K562 (cell line): ENCODE measurements around the gene HSD11B1. TPM values are rescaled to one million over a fixed set of nuclear protein-coding genes. Genes with fewer than 3 reads are reported as not detected.

ENCODE experiments used
- ARID3A ChIP-seq: IDR thresholded peaks from 2 replicates; pipeline ENCODE4 v1.6.1; 2012; ENCODE audit warnings: low read depth, low read length, improper control_type of control experiment, borderline replicate concordance
- ATF2 ChIP-seq: sonication (generic); formaldehyde crosslinking; IDR thresholded peaks from 2 replicates; pipeline ENCODE4 v1.8.1; 2022; ENCODE audit warnings: missing genetic modification reagents
- ATF6 ChIP-seq: sonication (generic); formaldehyde crosslinking; IDR thresholded peaks from 2 replicates; pipeline ENCODE4 v1.4.0; 2020; ENCODE audit warnings: mild to moderate bottlenecking, missing genetic modification reagents
- ATF7 ChIP-seq: fragments of 450-650 bp; IDR thresholded peaks from 2 replicates; pipeline ENCODE4 v1.7.1; 2014; ENCODE audit warnings: mild to moderate bottlenecking, moderate library complexity
- BRF2 ChIP-seq: IDR thresholded peaks from 3 replicates; pipeline ENCODE4 v1.6.1; 2011; ENCODE audit warnings: borderline replicate concordance, mild to moderate bottlenecking; ENCODE audit not compliant: insufficient read length, insufficient read depth
- GTF2A2 ChIP-seq: IDR thresholded peaks from 2 replicates; pipeline ENCODE4 v1.6.1; 2016; ENCODE audit warnings: mild to moderate bottlenecking, missing genetic modification characterization, missing compliant biosample characterization
- MBD2 ChIP-seq: sonication (generic); IDR thresholded peaks from 2 replicates; pipeline ENCODE4 v1.6.1; 2016; ENCODE audit warnings: low read depth, borderline replicate concordance
- MTA3 ChIP-seq: fragments of 450-650 bp; formaldehyde crosslinking; IDR thresholded peaks from 2 replicates; pipeline ENCODE4 v1.6.1; 2017; ENCODE audit warnings: mild to moderate bottlenecking, borderline replicate concordance
- NR2C1 ChIP-seq, 2 experiments: fragments of 450-650 bp; IDR thresholded peaks; 2 replicates each; pipeline ENCODE4 v1.6.1; 2017; ENCODE audit warnings: mild to moderate bottlenecking in 2 of 2, antibody characterized with exemption in 1 of 2, inconsistent platforms in 1 of 2, missing compliant biosample characterization in 1 of 2, missing genetic modification characterization in 1 of 2
- SOX6 ChIP-seq: fragments of 450-650 bp; IDR thresholded peaks from 2 replicates; pipeline ENCODE4 v1.6.1; 2014; ENCODE audit warnings: mild to moderate bottlenecking
- ZBTB11 ChIP-seq, 3 experiments: fragments of 200-800 bp in 1 of 3; fragments of 250-450 bp in 1 of 3; fragments of 450-650 bp in 1 of 3; sonication (Bioruptor Pico) in 1 of 3; sonication (Bioruptor generic) in 1 of 3; formaldehyde crosslinking in 1 of 3; IDR thresholded peaks; 2 replicates each; pipeline versions ENCODE4 v1.6.1 to v1.8.0; 2016 to 2022; ENCODE audit warnings: mild to moderate bottlenecking in 2 of 3, missing genetic modification characterization in 2 of 3, missing compliant biosample characterization in 1 of 3, moderate library complexity in 1 of 3
- ZBTB34 ChIP-seq: fragments of 250-450 bp; sonication (Bioruptor Pico); IDR thresholded peaks from 2 replicates; pipeline ENCODE4 v1.8.0; 2021; ENCODE audit warnings: mild to moderate bottlenecking, moderate library complexity
- ZNF197 ChIP-seq: fragments of 200-800 bp; sonication (Bioruptor generic); IDR thresholded peaks from 2 replicates; pipeline ENCODE4 v1.6.1; 2016; ENCODE audit warnings: low read depth, missing genetic modification characterization, missing compliant biosample characterization
- ZNF224 ChIP-seq: sonication (generic); formaldehyde crosslinking; IDR thresholded peaks from 2 replicates; pipeline ENCODE4 v1.8.0; 2022; ENCODE audit warnings: mild to moderate bottlenecking, missing genetic modification reagents
- polyA plus RNA-seq, 8 experiments: library from polyadenylated mRNA; depleted of rRNA in 4 of 8; stranded (reverse) in 5 of 8; unstranded in 3 of 8; fragments of >200 nt; fragmentation: Nextera tagmentation in 2 of 8; fragmentation: Illumina TruSeq in 1 of 8; extraction: Ambion mirVana in 2 of 8; extraction: Trizol in 1 of 8; gene quantifications; 2 replicates each; pipeline versions ENCODE4 v1.2.1 to v1.2.3, GENCODE V29; 2011 to 2014; ENCODE audit warnings: inconsistent platforms in 1 of 8, missing spikeins in 1 of 8
- total RNA-seq, 7 experiments: library from RNA; depleted of rRNA in 6 of 7; stranded (reverse); fragments of >200 nt in 6 of 7; fragmentation: Illumina TruSeq in 2 of 7; extraction: Trizol in 2 of 7; gene quantifications; 2 replicates each; pipeline versions ENCODE4 v1.2.1 to v1.2.3, GENCODE V29; 2011 to 2021; ENCODE audit warnings: low replicate concordance in 1 of 7

HSD11B1 gene
- total and polyA plus RNA-seq, 9 of the 15 experiments (the other 6 are each of a cell fraction or from before 2014, with no cell fraction given) = 0.04 to 0.16 TPM; not detected in 7

- TF ChIP-seq ZBTB11 (CRISPR knock-in tag; IDR thresholded peaks at IDR 0.05) = peak in 1 of 3 experiments; percentile 64; a peak in 1 of 6 replicates
- no peak for TF ChIP-seq ATF6 (CRISPR knock-in tag)
- no peak for TF ChIP-seq ARID3A
- peak; percentile 81 for TF ChIP-seq SOX6
- peak; percentile 55; the same call in 1 of the 2 replicates for TF ChIP-seq ZNF224
- TF ChIP-seq ATF7 = peak; percentile 72
- TF ChIP-seq MBD2 = peak; percentile 36; the same call in 1 of the 2 replicates
- no peak for TF ChIP-seq BRF2
- TF ChIP-seq GTF2A2 (tag) = peak; percentile 51; the same call in 1 of the 2 replicates
- peak; percentile 87; the same call in 1 of the 2 replicates for TF ChIP-seq MTA3
- peak; percentile 72 for TF ChIP-seq ZNF197 (CRISPR knock-in tag)
- TF ChIP-seq ATF2 (CRISPR knock-in tag) = no peak; the same call in 1 of the 2 replicates
- no peak for TF ChIP-seq ZBTB34 (CRISPR knock-in tag)
- TF ChIP-seq NR2C1 (IDR thresholded peaks at IDR 0.05) = no peak
- TF ChIP-seq NR2C1 (tag; IDR thresholded peaks at IDR 0.05) = no peak
Observed at GRCh38 chr1:209674957-209675564, 29.6 kb upstream of the HSD11B1 start, which contains the start of gene G0S2 (continued).
